HG02610 (cell line): ENCODE data around the gene PTPN13.

Experiments used
- ATAC-seq: cut with Tn5 transposase; IDR thresholded peaks from one replicate; pipeline ENCODE4 v1.9.1; 2021; ENCODE audit warnings: mild to moderate bottlenecking, moderate library complexity; ENCODE audit not compliant: unreplicated experiment

PTPN13 gene

GRCh38 chr4:86593688-86594558, at the start of gene PTPN13:
Gene PTPN13 (plus strand): TSS chr4:86594315. CDS start chr4:86635257, 40,942 bp downstream.
- peak; percentile 98 for ATAC-seq

- no peak for ATAC-seq
These were observed 47.0 kb upstream of the PTPN13 start for GRCh38 chr4:86547140-86547539.

- ATAC-seq: no peak
These were observed 44.8 kb upstream of the PTPN13 start for GRCh38 chr4:86549163-86549788.

GRCh38 chr4:86551387-86551786, 42.7 kb upstream of the PTPN13 start:
- no peak for ATAC-seq

- ATAC-seq: no peak
These were observed 39.5 kb upstream of the PTPN13 start for GRCh38 chr4:86554646-86555045.

- ATAC-seq: no peak
These were observed 37.2 kb upstream of the PTPN13 start for GRCh38 chr4:86556791-86557415.

- ATAC-seq: peak; percentile 96
These were observed 36.6 kb upstream of the PTPN13 start for GRCh38 chr4:86557526-86557925.

GRCh38 chr4:86558258-86558657, 35.9 kb upstream of the PTPN13 start:
- no peak for ATAC-seq

GRCh38 chr4:86558797-86559196, 35.3 kb upstream of the PTPN13 start:
- no peak for ATAC-seq

- ATAC-seq: no peak
These were observed 33.7 kb upstream of the PTPN13 start for GRCh38 chr4:86560447-86560846.

GRCh38 chr4:86561256-86561655, 32.9 kb upstream of the PTPN13 start:
- no peak for ATAC-seq

- ATAC-seq: no peak
These were observed 30.7 kb upstream of the PTPN13 start for GRCh38 chr4:86563416-86563815.

- no peak for ATAC-seq
These were observed 29.3 kb upstream of the PTPN13 start for GRCh38 chr4:86564795-86565194.

GRCh38 chr4:86565651-86566050, 28.5 kb upstream of the PTPN13 start:
- no peak for ATAC-seq

GRCh38 chr4:86569103-86569870, 24.8 kb upstream of the PTPN13 start:
- peak; percentile 80 for ATAC-seq

- no peak for ATAC-seq
These were observed 14.2 kb upstream of the PTPN13 start for GRCh38 chr4:86579941-86580340.

GRCh38 chr4:86582410-86582809, 11.7 kb upstream of the PTPN13 start:
- no peak for ATAC-seq

- ATAC-seq: no peak
These were observed 7.9 kb upstream of the PTPN13 start for GRCh38 chr4:86586160-86586572.

- no peak for ATAC-seq
These were observed 7.3 kb upstream of the PTPN13 start for GRCh38 chr4:86586626-86587380.

- ATAC-seq: no peak
These were observed 6.6 kb upstream of the PTPN13 start for GRCh38 chr4:86587381-86588140.
